GM12891 (cell line): ENCODE data around the gene DYNLL1.

Experiments
- DNase-seq: peaks from one replicate; pipeline ENCODE4 v3.0.0; 2011; ENCODE audit warnings: low spot score; ENCODE audit not compliant: insufficient read length
- FAIRE-seq: peaks from 2 replicates; lab custom pipeline; 2011; peaks lifted over from hg19 to GRCh38; lab: Jason Lieb, UNC
- PAX5 ChIP-seq: IDR thresholded peaks from 2 replicates; pipeline ENCODE4 v1.6.1; 2011; ENCODE audit warnings: low read length, moderate library complexity, mild to moderate bottlenecking; ENCODE audit not compliant: insufficient read depth, severe bottlenecking
- POLR2A ChIP-seq: IDR thresholded peaks from 2 replicates; pipeline ENCODE4 v1.6.1; 2011; ENCODE audit warnings: low read depth, low read length, control low read depth
- POLR2AphosphoS5 ChIP-seq: IDR thresholded peaks from 2 replicates; pipeline ENCODE4 v1.6.1; 2011; ENCODE audit warnings: low read depth, low read length, control low read depth
- POU2F2 ChIP-seq: IDR thresholded peaks from 2 replicates; pipeline ENCODE4 v1.6.1; 2011; ENCODE audit warnings: low read depth, mild to moderate bottlenecking, control low read depth, low read length, moderate library complexity
- SPI1 ChIP-seq: IDR thresholded peaks from 2 replicates; pipeline ENCODE4 v1.6.1; 2011; ENCODE audit warnings: low read depth, low read length, control low read depth
- TAF1 ChIP-seq: IDR thresholded peaks from 2 replicates; pipeline ENCODE4 v1.6.1; 2011; ENCODE audit warnings: low read depth, low read length, control low read depth

The DYNLL1 gene

GRCh38 chr12:120546050-120546386 lies 50.1 kb downstream of the DYNLL1 start:
- no peak for DNase-seq
- TF ChIP-seq POU2F2 (no peak), POLR2A (no peak), TAF1 (no peak), PAX5 (no peak), SPI1 (no peak), POLR2AphosphoS5 (no peak)
- FAIRE-seq: no peak
